HL-60 (cell line): Measurements from ENCODE around the gene OR52K1.

Experiments used
- DNase-seq, 2 experiments: peaks; one replicate each; pipeline ENCODE4 v3.0.0-alpha.2; 2010 to 2020; ENCODE audit warnings: low read depth in 1 of 2, low spot score in 1 of 2
- H3K27ac ChIP-seq: fragments of 250-450 bp; sonication (Bioruptor Pico); replicated peaks from 2 replicates; pipeline ENCODE4 v1.5.1; 2020; ENCODE audit warnings: mild to moderate bottlenecking, moderate library complexity
- H3K27me3 ChIP-seq: fragments of 250-450 bp; sonication (Bioruptor Pico); 2 replicates; pipeline ENCODE4 v1.5.1; 2021; ENCODE audit warnings: mild to moderate bottlenecking, moderate library complexity; ENCODE audit not compliant: insufficient read depth, poor library complexity, severe bottlenecking
- H3K4me3 ChIP-seq: replicated peaks from 2 replicates; pipeline ENCODE4 v1.5.1; 2011; ENCODE audit warnings: mild to moderate bottlenecking, control low read depth, low read length; ENCODE audit not compliant: insufficient read depth
- CTCF ChIP-seq: IDR thresholded peaks from one replicate; pipeline ENCODE4 v1.5.1; 2011; ENCODE audit warnings: low read length, control low read depth, inconsistent platforms; ENCODE audit not compliant: insufficient read depth
- GABPA ChIP-seq: IDR thresholded peaks from 2 replicates; pipeline ENCODE4 v1.6.1; 2012; ENCODE audit warnings: low read depth
- POLR2AphosphoS5 ChIP-seq: IDR thresholded peaks from 2 replicates; pipeline ENCODE4 v1.6.1; 2012; ENCODE audit warnings: low read depth
- REST ChIP-seq: IDR thresholded peaks from 2 replicates; pipeline ENCODE4 v1.6.1; 2012; ENCODE audit warnings: low read depth; ENCODE audit not compliant: insufficient replicate concordance
- SPI1 ChIP-seq: IDR thresholded peaks from 2 replicates; pipeline ENCODE4 v1.6.1; 2012; ENCODE audit warnings: low read depth, mild to moderate bottlenecking, borderline replicate concordance
- long read RNA-seq: library from polyadenylated mRNA; unstranded; transcript quantifications from one replicate; pipeline ENCODE4 v2.0.0, GENCODE V29; 2020

The OR52K1 gene
- long read RNA-seq, result 0 reads

GRCh38 chr11:4482445-4482844 is at the start of gene OR52K1:
OR52K1 (plus strand) TSS chr11:4482646; CDS start chr11:4488901, 6,255 bp downstream.
- Histone ChIP-seq H3K27ac (peak within 1 kb of the TSS; percentile 5; the same call in 1 of the 2 replicates), H3K4me3 (no peak within 1 kb of the TSS), H3K27me3 (no peaks in the 10 kb centered on the region)
- peak; percentile 91 for TF ChIP-seq SPI1
- TF ChIP-seq CTCF, result no peak
- TF ChIP-seq REST, result no peak
- no peak for TF ChIP-seq GABPA
- DNase-seq, result peak in 1 of 2 experiments; percentile 86

GRCh38 chr11:4433856-4434255 is 48.6 kb upstream of the OR52K1 start:
- H3K27ac ChIP-seq, result peak overlapping the region; percentile 57
- no peaks in the 10 kb centered on the region for H3K27me3 ChIP-seq
- no peak for TF ChIP-seq POLR2AphosphoS5
- TF ChIP-seq SPI1, result no peak
- TF ChIP-seq CTCF, result no peak
- no peak for TF ChIP-seq GABPA
- no peak for TF ChIP-seq REST
- DNase-seq, result peak; percentile 63 to 66
- H3K4me3 ChIP-seq, result no peak overlapping the region

GRCh38 chr11:4436411-4436810 is 46.0 kb upstream of the OR52K1 start:
- TF ChIP-seq REST (no peak), SPI1 (peak; percentile 82)
- Histone ChIP-seq H3K27ac (peak overlapping the region; percentile 57), H3K4me3 (no peak overlapping the region), H3K27me3 (no peaks in the 10 kb centered on the region)
- DNase-seq, result peak in 1 of 2 experiments; percentile 48
